K562 (cell line): ENCODE data around the gene CRKL. TPM values are rescaled to one million over a fixed set of nuclear protein-coding genes. Genes with fewer than 3 reads are reported as not detected.

Experiments used
- JUNB ChIP-seq: fragments of 450-650 bp; formaldehyde crosslinking; conservative IDR thresholded peaks from 2 replicates; pipeline ENCODE4 v1.4.0; 2020; ENCODE audit warnings: mild to moderate bottlenecking
- NR2C2 ChIP-seq, 2 experiments: fragments of 200-800 bp in 1 of 2; sonication (Bioruptor generic) in 1 of 2; sonication (generic) in 1 of 2; formaldehyde crosslinking in 1 of 2; IDR thresholded peaks; 2 replicates each; pipeline versions ENCODE4 v1.6.1 to v1.8.0; 2016 to 2022; ENCODE audit warnings: mild to moderate bottlenecking in 1 of 2, missing compliant biosample characterization in 1 of 2, missing genetic modification characterization in 1 of 2, missing genetic modification reagents in 1 of 2
- OTX1 ChIP-seq: fragments of 450-650 bp; formaldehyde crosslinking; IDR thresholded peaks from 2 replicates; pipeline ENCODE4 v1.4.0; 2022; ENCODE audit warnings: mild to moderate bottlenecking
- RBM17 ChIP-seq: fragments of 200-400 bp; formaldehyde crosslinking; IDR thresholded peaks from 2 replicates; pipeline ENCODE4 v1.6.1; 2017; ENCODE audit warnings: low read depth, mild to moderate bottlenecking, low read length, borderline replicate concordance
- SMAD3 ChIP-seq: fragments of 450-650 bp; formaldehyde crosslinking; conservative IDR thresholded peaks from 2 replicates; pipeline ENCODE4 v1.4.0; 2020; ENCODE audit warnings: mild to moderate bottlenecking
- SRSF1 ChIP-seq: fragments of 200-400 bp; formaldehyde crosslinking; IDR thresholded peaks from 2 replicates; pipeline ENCODE4 v1.6.1; 2017; ENCODE audit warnings: mild to moderate bottlenecking, low read depth, low read length, moderate library complexity
- ZBTB40 ChIP-seq, 2 experiments: fragments of 450-650 bp in 1 of 2; sonication (generic) in 1 of 2; formaldehyde crosslinking in 1 of 2; IDR thresholded peaks; 2 replicates each; pipeline versions ENCODE4 v1.7.1 to v1.9.0; 2016 to 2022; ENCODE audit warnings: inconsistent platforms in 1 of 2, mild to moderate bottlenecking in 1 of 2, missing genetic modification reagents in 1 of 2
- ZNF583 ChIP-seq: fragments of 250-450 bp; sonication (Bioruptor Pico); IDR thresholded peaks from 2 replicates; pipeline ENCODE4 v1.4.0; 2020
- polyA plus RNA-seq, 8 experiments: library from polyadenylated mRNA; depleted of rRNA in 4 of 8; stranded (reverse) in 5 of 8; unstranded in 3 of 8; fragments of >200 nt; fragmentation: Nextera tagmentation in 2 of 8; fragmentation: Illumina TruSeq in 1 of 8; extraction: Ambion mirVana in 2 of 8; extraction: Trizol in 1 of 8; gene quantifications; 2 replicates each; pipeline versions ENCODE4 v1.2.1 to v1.2.3, GENCODE V29; 2011 to 2014; ENCODE audit warnings: inconsistent platforms in 1 of 8, missing spikeins in 1 of 8
- total RNA-seq, 7 experiments: library from RNA; depleted of rRNA in 6 of 7; stranded (reverse); fragments of >200 nt in 6 of 7; fragmentation: Illumina TruSeq in 2 of 7; extraction: Trizol in 2 of 7; gene quantifications; 2 replicates each; pipeline versions ENCODE4 v1.2.1 to v1.2.3, GENCODE V29; 2011 to 2021; ENCODE audit warnings: low replicate concordance in 1 of 7

CRKL gene
- total and polyA plus RNA-seq, 9 of the 15 experiments (the other 6 are each of a cell fraction or from before 2014, with no cell fraction given) = 100 to 263 (median 124) TPM

GRCh38 chr22:20885017-20885556, 32.1 kb upstream of the CRKL start (continued):
- no peak for TF ChIP-seq ZBTB40 (IDR thresholded peaks at IDR 0.05)
- no peak for TF ChIP-seq ZBTB40 (CRISPR knock-in tag; IDR thresholded peaks at IDR 0.05)
- TF ChIP-seq JUNB (CRISPR knock-in tag) = 0 out of 2 replicates have a peak, but pooled peaks have one; percentile 22
- TF ChIP-seq SRSF1 = no peak
- no peak for TF ChIP-seq SMAD3
- no peak for TF ChIP-seq OTX1 (CRISPR knock-in tag)
- no peak for TF ChIP-seq NR2C2 (CRISPR knock-in tag; IDR thresholded peaks at IDR 0.05)
- no peak for TF ChIP-seq NR2C2 (tag; IDR thresholded peaks at IDR 0.05)
- TF ChIP-seq ZNF583 (CRISPR knock-in tag) = 0 out of 2 replicates have a peak, but pooled peaks have one; percentile 24
- TF ChIP-seq RBM17 = no peak
